Loucy (cell line): Measurements from ENCODE around the gene ADPRM.

ENCODE experiments used
- H2AFZ ChIP-seq: fragments of 200-600 bp; sonication (generic); 2 replicates; pipeline ENCODE4 v1.6.0; 2016; ENCODE audit warnings: antibody characterized with exemption, mild to moderate bottlenecking, low read length, moderate library complexity
- H3F3A ChIP-seq: fragments of 200-600 bp; 2 replicates; pipeline ENCODE4 v1.6.0; 2016; ENCODE audit warnings: antibody characterized with exemption, low read depth, mild to moderate bottlenecking
- H3K27me3 ChIP-seq: fragments of 200-600 bp; sonication (generic); 2 replicates; pipeline ENCODE4 v1.6.1; 2014; ENCODE audit warnings: low read length, mild to moderate bottlenecking; ENCODE audit not compliant: insufficient read depth, poor library complexity, severe bottlenecking
- H3K36me3 ChIP-seq: fragments of 200-600 bp; sonication (generic); 2 replicates; pipeline ENCODE4 v1.6.1; 2016; ENCODE audit warnings: low read length; ENCODE audit not compliant: insufficient read depth
- H3K4me1 ChIP-seq: fragments of 200-600 bp; sonication (generic); 2 replicates; pipeline ENCODE4 v1.5.1; 2014; ENCODE audit warnings: low read length, mild to moderate bottlenecking; ENCODE audit not compliant: insufficient read depth, poor library complexity, severe bottlenecking
- H3K4me2 ChIP-seq: fragments of 200-600 bp; sonication (generic); 2 replicates; pipeline ENCODE4 v1.6.0; 2014; ENCODE audit warnings: antibody characterized with exemption, low read length, low read depth, mild to moderate bottlenecking; ENCODE audit not compliant: poor library complexity, severe bottlenecking
- H3K4me3 ChIP-seq: fragments of 200-600 bp; sonication (generic); 2 replicates; pipeline ENCODE4 v1.5.1; 2014; ENCODE audit warnings: low read length, mild to moderate bottlenecking, mixed read lengths; ENCODE audit not compliant: poor library complexity, severe bottlenecking
- H3K79me2 ChIP-seq: fragments of 200-600 bp; sonication (generic); 2 replicates; pipeline ENCODE4 v1.6.1; 2014; ENCODE audit warnings: low read length; ENCODE audit not compliant: insufficient read depth
- H3K9ac ChIP-seq: fragments of 200-600 bp; sonication (generic); 2 replicates; pipeline ENCODE4 v1.6.0; 2014; ENCODE audit warnings: mild to moderate bottlenecking, low read depth, low read length, moderate library complexity; ENCODE audit not compliant: poor library complexity, severe bottlenecking
- H3K9me2 ChIP-seq: fragments of 200-600 bp; sonication (generic); replicated peaks from 2 replicates; pipeline ENCODE4 v1.6.1; 2016; ENCODE audit warnings: low read depth, low read length, mixed read lengths
- H3K9me3 ChIP-seq: fragments of 200-600 bp; sonication (generic); 2 replicates; pipeline ENCODE4 v1.6.1; 2014; ENCODE audit warnings: mild to moderate bottlenecking, antibody characterized with exemption, low read length, low read depth; ENCODE audit not compliant: insufficient read depth
- H4K20me1 ChIP-seq: fragments of 200-600 bp; sonication (generic); 2 replicates; pipeline ENCODE4 v1.6.0; 2014; ENCODE audit warnings: antibody characterized with exemption, low read length, mild to moderate bottlenecking; ENCODE audit not compliant: insufficient read depth, poor library complexity, severe bottlenecking
- EZH2phosphoT487 ChIP-seq: fragments of 200-600 bp; IDR thresholded peaks from 2 replicates; pipeline ENCODE4 v1.6.1; 2018; ENCODE audit warnings: antibody characterized with exemption, mild to moderate bottlenecking, moderate library complexity, borderline replicate concordance
- TF ChIP-seq, protein P1 (sequence below): fragments of 200-600 bp; sonication (generic); conservative IDR thresholded peaks from 2 replicates; pipeline ENCODE4 v1.5.1; 2014; ENCODE audit warnings: mild to moderate bottlenecking, antibody characterized with exemption, low read length

ADPRM gene

DNA sequence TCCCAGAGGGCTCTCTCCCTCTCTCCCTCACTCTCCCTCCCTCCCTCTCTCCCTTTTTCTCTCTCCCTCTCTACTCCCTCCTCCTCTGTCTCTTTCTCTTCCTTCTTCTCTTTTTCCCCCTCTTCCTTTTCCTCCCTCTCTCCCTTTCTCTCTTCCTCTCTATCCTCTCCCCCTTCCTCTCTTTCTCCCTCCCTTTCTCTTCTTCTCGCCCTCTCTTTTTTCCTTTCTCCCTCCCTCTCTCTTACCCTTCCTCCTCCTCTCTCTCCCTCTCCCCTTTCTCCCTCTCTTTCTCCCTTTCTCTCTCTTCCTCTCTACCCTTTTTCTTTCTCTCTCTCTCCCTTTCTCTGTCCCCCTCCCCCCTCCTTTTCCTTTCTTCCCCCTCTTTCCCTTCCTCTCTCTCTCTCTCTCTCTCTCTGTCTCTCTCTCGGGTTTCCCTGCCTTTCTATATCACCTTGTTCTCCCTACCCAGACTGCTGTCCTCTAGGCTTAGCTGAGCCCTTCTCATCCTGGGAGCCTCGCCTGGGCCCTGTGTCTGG, 58.3 kb downstream of the ADPRM start:
- H3K4me3 ChIP-seq, result no peak overlapping the region

DNA sequence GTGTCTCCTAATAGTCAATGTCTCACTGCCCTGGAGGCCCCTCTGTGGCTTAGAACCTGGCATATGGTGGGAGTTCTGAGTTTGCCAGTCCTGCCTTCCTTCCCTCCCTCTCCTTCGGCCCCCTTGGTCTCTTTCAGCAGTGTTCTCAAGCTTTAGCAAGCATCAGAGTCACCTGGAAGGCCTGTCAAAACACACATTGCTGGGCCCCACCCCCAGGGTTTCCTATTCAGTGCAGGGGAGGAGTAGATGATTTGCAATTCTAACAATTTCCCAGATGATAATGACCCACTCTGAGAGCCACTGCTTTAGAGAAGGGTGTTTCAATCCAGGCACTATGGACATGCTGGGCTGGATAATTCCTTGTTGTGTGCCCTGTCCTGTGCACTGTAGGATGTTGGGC, 58.8 kb downstream of the ADPRM start:
- Histone ChIP-seq H3K36me3 (no peaks in the 10 kb centered on the region), H3K4me1 (peaks cover 17% of the 10 kb centered on the region), H3K9me2 (no peaks in the 10 kb centered on the region), H3K9ac (no peak overlapping the region), H3K27me3 (no peaks in the 10 kb centered on the region), H3K9me3 (no peaks in the 10 kb centered on the region), H2AFZ (peak overlapping the region; percentile 73; the same call in 1 of the 2 replicates), H4K20me1 (no peaks in the 10 kb centered on the region), H3K4me2 (no peak overlapping the region), H3F3A (no peaks in the 10 kb centered on the region), H3K79me2 (no peaks in the 10 kb centered on the region), H3K4me3 (no peak overlapping the region)
- TF ChIP-seq EZH2phosphoT487, result no peak
- TF ChIP-seq, protein P1, sequence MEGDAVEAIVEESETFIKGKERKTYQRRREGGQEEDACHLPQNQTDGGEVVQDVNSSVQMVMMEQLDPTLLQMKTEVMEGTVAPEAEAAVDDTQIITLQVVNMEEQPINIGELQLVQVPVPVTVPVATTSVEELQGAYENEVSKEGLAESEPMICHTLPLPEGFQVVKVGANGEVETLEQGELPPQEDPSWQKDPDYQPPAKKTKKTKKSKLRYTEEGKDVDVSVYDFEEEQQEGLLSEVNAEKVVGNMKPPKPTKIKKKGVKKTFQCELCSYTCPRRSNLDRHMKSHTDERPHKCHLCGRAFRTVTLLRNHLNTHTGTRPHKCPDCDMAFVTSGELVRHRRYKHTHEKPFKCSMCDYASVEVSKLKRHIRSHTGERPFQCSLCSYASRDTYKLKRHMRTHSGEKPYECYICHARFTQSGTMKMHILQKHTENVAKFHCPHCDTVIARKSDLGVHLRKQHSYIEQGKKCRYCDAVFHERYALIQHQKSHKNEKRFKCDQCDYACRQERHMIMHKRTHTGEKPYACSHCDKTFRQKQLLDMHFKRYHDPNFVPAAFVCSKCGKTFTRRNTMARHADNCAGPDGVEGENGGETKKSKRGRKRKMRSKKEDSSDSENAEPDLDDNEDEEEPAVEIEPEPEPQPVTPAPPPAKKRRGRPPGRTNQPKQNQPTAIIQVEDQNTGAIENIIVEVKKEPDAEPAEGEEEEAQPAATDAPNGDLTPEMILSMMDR, result no peak

More for the DNA sequence above, 58.3 kb downstream of the ADPRM start:
- TF ChIP-seq EZH2phosphoT487, result no peak
- TF ChIP-seq, protein P1, result no peak
- H3K4me1 ChIP-seq, result peaks cover 17% of the 10 kb centered on the region
- no peaks in the 10 kb centered on the region for H4K20me1 ChIP-seq
- peak overlapping the region; percentile 73 for H2AFZ ChIP-seq
- H3F3A ChIP-seq, result no peaks in the 10 kb centered on the region
- no peaks in the 10 kb centered on the region for H3K36me3 ChIP-seq
- H3K27me3 ChIP-seq, result no peaks in the 10 kb centered on the region
- H3K9ac ChIP-seq, result no peak overlapping the region
- no peaks in the 10 kb centered on the region for H3K9me2 ChIP-seq
- H3K9me3 ChIP-seq, result no peaks in the 10 kb centered on the region
- H3K79me2 ChIP-seq, result no peaks in the 10 kb centered on the region
- H3K4me2 ChIP-seq, result no peak overlapping the region

DNA sequence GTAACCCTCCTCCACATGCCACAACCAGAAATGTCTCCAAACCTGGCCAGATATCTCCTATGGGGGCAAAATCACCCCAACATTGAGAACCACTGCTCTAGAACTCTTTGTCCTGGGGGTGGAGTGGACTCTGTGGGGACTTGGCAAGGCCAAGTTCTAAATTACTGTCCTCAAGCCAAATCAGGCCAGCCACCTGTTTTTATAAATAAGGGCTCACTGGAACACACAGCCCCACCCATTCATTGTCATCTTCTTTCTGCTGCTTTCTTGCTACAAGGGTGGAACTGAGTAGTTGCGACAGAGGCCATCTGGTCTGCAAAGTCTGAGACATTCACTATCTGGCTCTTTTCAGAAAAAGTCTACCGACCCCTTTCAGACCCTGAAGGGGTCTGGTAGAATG, 59.2 kb downstream of the ADPRM start:
- H3K27me3 ChIP-seq, result no peaks in the 10 kb centered on the region
- no peak overlapping the region for H2AFZ ChIP-seq
- H3K4me2 ChIP-seq, result no peak overlapping the region
- H4K20me1 ChIP-seq, result no peaks in the 10 kb centered on the region
- peaks cover 17% of the 10 kb centered on the region for H3K4me1 ChIP-seq
- no peak overlapping the region for H3K9ac ChIP-seq
- H3K9me2 ChIP-seq, result no peaks in the 10 kb centered on the region
- H3K36me3 ChIP-seq, result no peaks in the 10 kb centered on the region
- no peak for TF ChIP-seq EZH2phosphoT487
- TF ChIP-seq, protein P1, result no peak
- H3K79me2 ChIP-seq, result no peaks in the 10 kb centered on the region
- no peak overlapping the region for H3K4me3 ChIP-seq
- H3F3A ChIP-seq, result no peaks in the 10 kb centered on the region
- H3K9me3 ChIP-seq, result no peaks in the 10 kb centered on the region
